Adipose tissue (tissue), 3 donors: ENCODE measurements around the gene OXNAD1. TPM values are rescaled to one million over a fixed set of nuclear protein-coding genes. Genes with fewer than 3 reads are reported as not detected.
A peak's percentile ranks its signal among the peaks of the same experiment; 100 is the strongest.

Experiments
- H3K27ac ChIP-seq: one replicate; pipeline ENCODE4 v1.5.1; 2013; ENCODE audit warnings: low read depth, low read length
- WGBS, 3 donors: extraction: QIAGEN DNeasy Blood & Tissue Kit; methylation state at CpG; one replicate each; pipeline ENCODE4 v1.1.7; 2013; 5-methylcytosine and 5-hydroxymethylcytosine counted together
- polyA plus RNA-seq, 3 donors: library from polyadenylated mRNA; stranded (reverse); fragments of 200-250 nt; gene quantifications; one replicate each; pipeline ENCODE4 v1.2.3, GENCODE V29; 2013
- donor health status: healthy with polysubstance abuse.
- donor health status: Bipolar disorder and iron deficiency.
- donor health status: healthy.

OXNAD1 gene
- polyA plus RNA-seq, 3 donors: 3.8 to 8.6 (median 5.1) TPM

DNA sequence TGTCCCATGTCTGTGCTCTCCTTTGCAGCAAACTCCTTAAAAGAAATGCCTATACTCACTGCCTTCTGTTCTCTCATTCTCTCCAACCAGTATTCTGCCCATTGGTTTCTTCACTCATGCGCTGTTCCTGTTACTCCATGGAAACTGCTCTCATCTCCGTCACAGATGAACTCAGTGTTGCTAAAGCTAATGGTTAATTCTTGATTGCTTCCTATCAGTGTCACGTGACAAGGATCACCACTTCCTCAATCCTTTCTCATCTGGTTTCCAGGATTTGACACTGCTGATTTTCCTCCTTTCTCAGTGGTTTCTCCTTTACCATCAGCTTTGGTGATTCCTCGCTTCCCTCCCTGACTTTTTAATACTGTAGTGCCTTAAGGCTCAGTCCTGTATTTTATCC lies 2.8 kb upstream of the OXNAD1 start:
- no peak overlapping the region for H3K27ac ChIP-seq
- 62 to 75% (median 64%) methylated on average over 4 of the region's 4 CpGs for WGBS, 3 donors

DNA sequence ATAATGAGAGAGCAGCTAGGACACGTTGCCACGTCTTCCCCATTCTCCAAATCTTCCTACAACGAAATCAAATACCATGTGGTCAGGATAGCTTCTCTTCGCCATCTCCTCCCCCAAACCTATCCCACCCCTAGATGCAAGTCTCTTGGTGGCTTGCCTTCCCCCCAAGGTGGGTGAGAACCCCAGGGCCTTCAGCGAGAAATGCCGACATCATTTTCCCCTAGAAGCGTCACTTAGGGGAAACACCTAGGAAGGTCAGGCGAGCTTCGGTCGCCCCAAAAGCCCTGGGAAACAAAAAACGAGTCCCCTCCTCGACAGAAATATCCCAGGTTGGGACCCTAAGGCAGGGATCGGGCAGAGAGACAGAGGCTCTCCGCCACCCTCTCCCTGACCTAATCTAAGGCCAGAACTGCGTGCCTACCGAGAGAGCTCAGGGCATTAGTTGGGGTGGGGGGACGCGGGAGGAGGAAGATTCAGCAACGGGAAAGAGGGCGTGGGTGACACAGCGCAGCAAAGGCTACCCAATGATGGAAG lies 771 bp upstream of the OXNAD1 start:
- 0 to 1% (median 1%) methylated on average over 21 of the region's 21 CpGs for WGBS, 3 donors
- peak overlapping the region; percentile 68 for H3K27ac ChIP-seq

DNA sequence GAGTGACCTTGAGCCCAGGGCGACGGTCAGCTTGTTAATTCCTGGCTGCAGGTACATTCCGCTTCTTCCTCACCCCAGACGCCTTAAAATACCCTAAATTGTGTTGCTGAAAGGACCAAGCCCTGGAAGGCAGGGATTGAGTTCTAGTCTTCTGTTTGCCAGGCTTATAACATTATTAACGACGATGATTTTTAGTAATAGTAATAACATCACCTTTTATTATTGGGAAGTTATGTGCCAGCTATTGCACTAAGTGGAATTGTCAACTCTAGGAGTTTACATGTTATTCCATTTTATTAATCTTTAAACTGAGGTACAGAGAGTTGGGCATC lies 409 bp downstream of the OXNAD1 start:
- WGBS, 3 donors: 0 to 2% (median 1%) methylated on average over 6 of the region's 6 CpGs
- peak overlapping the region; percentile 84 for H3K27ac ChIP-seq

DNA sequence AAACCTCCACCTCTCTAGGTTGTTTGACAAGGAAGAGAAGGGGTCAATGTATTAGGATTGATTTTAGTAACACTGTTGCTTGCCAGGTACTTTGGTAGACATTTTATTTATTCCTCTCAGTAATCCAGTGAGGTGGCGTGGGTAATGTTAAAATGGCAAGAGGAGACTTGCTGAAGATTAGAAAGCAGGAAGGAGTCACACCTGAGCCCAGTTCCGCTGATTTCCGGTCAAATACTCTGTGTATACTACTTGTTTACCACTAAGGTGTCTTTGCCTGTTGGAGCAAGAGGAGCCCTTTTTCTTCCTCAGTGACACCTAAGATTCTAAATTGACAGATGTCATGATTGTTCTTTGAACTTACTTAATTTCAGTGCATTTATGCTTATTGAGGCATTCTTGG lies 1.7 kb downstream of the OXNAD1 start:
- 60 to 86% (median 76%) methylated on average over 3 of the region's 3 CpGs for WGBS, 3 donors
- H3K27ac ChIP-seq: no peak overlapping the region

DNA sequence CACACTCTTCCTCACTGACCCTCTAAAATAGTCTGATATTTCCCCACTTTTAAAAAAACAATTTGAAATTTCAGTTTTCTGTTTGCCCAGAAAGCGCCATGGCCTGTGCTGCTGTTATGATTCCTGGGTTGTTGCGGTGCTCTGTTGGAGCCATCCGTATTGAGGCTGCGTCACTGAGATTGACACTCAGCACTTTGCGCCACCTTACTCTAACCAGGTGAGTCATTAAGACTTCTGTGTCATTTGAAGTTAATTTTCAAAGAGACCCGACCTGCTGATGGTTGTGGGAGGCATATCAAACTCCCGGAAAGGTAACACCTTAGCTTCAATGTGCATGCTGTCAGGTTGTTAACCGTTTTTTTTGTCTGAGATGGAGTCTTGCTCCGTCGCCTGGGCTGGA lies 5.8 kb downstream of the OXNAD1 start:
- WGBS, 3 donors: 94 to 99% (median 95%) methylated on average over 10 of the region's 10 CpGs
- H3K27ac ChIP-seq: no peak overlapping the region

DNA sequence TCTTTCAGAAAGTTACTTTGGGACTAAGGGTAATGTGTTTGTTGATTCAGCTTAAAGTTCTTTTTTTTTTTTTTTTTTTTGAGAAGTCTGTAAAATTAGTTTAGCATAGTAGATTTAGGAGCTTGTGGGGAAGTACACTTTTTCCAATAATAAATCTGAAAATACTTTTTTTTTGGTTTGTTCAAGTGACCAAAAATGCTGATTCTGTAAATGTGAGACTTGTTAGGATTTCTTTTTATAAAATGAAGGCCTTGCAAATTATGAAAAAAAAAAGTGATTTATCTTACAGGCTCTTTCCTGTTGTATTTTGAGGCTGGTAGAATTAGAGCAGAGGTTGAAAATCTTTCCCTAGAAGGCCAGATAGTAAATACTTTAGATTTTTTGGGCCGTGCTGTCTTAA lies 7.6 kb downstream of the OXNAD1 start:
- H3K27ac ChIP-seq: no peak overlapping the region
- WGBS, 3 donors: 72 to 89% (median 77%) methylated on average over 1 of the region's 1 CpG

DNA sequence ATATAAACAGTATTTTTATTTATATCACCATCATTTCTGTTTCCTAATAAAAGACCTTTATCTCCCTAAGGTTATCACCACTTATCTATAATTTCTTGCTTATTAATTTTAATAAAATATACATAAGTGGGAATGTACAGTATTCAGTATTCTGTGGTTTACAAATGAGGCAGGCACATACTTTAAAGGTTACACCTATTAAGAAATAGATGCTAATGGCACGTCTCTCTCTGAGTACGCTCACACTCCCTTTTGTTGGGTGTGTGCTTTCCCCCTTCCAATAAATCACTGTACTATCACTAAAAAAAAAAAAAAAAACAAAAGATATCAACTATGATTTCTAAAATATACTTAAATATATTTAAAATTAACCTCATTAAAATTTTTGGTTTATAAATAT lies 8.9 kb downstream of the OXNAD1 start:
- H3K27ac ChIP-seq: no peak overlapping the region
- WGBS, 3 donors: 94 to 98% (median 97%) methylated on average over 2 of the region's 2 CpGs

DNA sequence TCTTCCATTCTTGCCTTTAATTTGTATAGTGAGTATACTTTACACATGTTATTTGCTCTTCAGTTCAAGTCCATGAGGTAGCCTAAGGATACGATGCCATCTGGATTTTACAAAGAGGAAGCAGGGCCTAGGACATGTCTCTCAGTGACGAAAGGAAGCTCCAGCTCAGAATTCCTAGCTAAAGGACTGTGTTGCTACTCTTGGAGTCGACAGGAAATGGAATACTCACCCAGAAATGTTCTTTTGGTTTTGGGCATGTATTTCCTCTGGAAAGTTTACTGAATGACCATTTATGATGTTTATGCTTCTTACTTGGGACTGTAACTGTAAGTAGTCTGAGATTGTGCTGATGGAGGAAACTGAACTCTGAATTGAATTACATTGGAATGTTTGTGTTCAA lies 12.5 kb downstream of the OXNAD1 start:
- H3K27ac ChIP-seq: no peak overlapping the region
- 70 to 87% (median 70%) methylated on average over 3 of the region's 3 CpGs for WGBS, 3 donors

DNA sequence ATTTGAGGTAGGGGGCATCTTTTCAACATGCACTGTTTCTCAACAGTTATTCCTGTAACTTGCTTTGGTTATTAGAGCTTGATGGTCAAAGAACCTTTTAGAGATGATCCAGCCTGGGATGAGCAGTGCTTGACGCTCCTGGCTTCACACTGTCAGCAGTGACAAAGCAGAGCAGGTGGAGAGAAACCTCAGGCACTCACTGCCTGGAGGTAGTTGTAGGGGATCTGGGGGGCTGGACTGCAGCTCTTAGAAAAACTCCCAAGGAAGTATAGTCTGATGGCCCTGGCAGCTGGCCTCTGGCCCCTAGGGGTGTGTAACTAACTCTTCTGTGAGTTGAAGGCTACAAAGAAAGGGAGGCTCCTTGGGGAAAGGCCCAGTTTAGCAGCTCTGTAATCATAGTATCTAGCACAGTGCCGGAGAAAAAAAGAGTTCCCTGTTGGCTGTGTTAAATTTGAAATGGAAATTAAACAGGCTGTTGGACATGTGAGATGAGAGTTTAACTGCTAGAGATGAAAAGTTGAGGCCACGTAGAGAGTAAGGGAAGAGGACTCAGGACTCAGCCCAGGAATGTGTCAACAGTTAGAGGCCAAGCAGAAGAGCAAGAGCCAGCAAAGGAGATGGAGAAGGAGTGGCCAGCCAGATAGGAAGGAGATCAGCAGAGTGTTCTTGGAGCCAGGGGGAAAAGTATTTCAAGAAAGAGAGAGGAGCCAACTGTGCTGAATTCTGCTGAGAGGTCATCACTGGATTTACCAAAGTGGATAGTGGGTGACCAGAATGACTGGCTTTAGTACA lies 14.2 kb downstream of the OXNAD1 start:
- WGBS, 3 donors: 74 to 91% (median 75%) methylated on average over 3 of the region's 3 CpGs
- no peak overlapping the region for H3K27ac ChIP-seq

DNA sequence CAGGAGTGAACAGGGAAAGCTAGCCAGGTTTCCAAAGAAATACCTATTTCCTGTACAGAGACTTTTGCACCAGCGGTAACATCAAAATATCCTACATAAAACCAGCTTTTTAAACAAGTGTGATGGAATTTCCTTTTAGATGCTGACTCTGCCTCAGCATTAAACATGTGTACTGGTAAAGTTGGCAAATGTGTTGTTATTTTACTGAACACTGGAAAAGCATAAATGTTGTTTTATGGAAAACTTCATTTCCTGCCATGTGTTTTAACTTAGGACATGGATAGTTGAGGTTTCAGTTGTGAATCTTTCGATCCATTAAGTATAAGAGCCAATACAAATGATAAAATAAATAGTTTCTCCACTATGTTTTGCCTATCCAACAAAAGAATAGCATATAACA lies 15.7 kb downstream of the OXNAD1 start:
- H3K27ac ChIP-seq: no peak overlapping the region
- WGBS, 3 donors: 86 to 92% (median 90%) methylated on average over 2 of the region's 2 CpGs

DNA sequence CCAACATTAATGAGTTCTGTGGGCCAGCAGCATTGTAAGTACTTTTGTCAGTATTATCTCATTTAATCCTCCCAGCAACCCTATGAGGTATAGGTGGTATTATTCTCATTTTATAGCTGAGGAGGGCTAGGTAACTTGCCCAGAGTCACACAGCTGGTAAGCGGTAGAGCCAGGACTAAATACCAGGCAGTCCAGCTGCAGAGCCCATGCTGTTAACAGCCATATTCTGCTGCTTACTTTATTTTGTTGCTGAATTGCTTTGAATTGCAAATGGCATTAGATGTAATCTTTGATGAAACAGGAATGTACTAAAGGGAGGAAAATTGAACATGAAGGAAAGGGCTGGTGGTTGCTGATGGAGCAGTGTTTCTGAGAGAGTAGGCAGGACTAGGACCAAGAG lies 19.6 kb downstream of the OXNAD1 start:
- no peak overlapping the region for H3K27ac ChIP-seq
- 96 to 99% (median 96%) methylated on average over 1 of the region's 1 CpG for WGBS, 3 donors

DNA sequence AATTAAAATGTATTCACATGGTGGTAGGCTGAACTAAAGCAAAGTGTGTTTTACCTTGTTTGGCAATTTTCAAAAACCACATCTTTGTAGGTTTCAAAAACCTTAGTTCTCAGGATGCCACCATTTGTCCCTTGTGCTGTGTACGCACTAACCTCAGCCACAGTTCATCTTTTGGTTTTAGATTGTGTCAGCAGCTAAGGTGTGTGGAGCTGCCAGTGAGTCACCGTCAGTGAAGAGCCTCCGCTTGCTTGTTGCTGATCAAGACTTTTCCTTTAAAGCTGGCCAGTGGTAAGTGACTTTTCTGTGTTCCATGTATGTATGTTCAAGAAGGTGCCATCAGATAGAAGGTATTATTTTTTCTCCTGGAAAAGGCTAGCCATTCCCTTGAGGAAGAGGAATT lies 21.1 kb downstream of the OXNAD1 start:
- H3K27ac ChIP-seq: no peak overlapping the region
- WGBS, 3 donors: 78 to 92% (median 85%) methylated on average over 3 of the region's 3 CpGs

DNA sequence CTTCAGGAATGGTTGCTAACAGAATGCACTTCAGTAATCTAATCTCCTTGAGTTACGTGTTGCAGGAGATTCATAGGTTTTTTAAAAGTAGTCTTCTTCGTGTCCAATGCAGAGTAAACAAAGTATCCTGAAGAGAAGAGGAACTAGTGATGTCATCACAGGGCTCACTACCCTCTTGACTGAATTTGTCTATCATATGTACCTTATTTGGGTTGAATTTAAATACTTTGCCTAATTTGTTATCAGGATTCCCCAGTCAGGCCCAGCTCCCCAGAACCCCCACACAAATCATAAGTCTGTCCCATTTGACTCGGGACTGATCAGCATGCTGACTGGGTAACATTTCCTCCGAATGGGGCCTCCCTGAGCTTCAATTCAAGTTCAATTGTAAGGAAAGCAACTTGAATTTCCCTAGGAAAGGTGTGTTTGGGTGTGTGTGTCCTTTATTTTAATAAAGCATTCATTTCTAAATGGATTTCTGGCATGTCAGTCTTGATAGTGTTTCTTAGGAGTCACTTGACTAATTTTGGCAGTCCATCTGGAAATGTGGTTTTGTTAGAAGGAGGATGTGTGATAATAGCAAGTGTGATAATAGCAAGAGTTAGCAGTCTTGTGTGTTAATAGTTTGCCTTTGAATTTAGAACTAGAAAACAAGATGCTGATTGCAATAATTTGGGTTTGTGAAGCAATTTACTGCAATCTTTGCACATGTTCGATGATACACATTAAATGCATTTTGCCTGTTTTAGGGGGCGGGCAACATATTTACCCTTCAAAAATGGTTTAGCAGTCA lies 21.9 kb downstream of the OXNAD1 start:
- no peak overlapping the region for H3K27ac ChIP-seq
- 42 to 76% (median 53%) methylated on average over 6 of the region's 6 CpGs for WGBS, 3 donors

DNA sequence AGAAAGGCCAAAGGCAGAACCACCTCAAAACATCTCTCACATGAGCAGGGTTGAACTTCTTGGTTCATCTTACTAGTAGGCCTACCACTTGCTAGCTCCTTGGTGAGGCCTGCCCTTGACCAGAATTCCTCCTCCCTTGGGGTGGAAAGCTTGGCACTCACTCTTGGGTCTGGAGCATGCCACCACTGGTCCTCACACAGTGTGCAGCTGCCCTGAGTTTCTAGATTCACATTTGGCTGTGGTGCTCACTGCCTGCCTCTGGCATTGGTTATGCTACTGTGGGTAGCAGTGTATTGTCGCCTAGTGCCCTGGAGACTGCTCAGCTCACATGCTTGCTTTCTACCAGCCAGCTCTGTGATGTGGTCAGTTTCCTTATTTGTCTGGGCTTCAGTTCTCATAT lies 23.7 kb downstream of the OXNAD1 start:
- no peak overlapping the region for H3K27ac ChIP-seq
- 72 to 90% (median 84%) methylated on average over 1 of the region's 1 CpG for WGBS, 3 donors

DNA sequence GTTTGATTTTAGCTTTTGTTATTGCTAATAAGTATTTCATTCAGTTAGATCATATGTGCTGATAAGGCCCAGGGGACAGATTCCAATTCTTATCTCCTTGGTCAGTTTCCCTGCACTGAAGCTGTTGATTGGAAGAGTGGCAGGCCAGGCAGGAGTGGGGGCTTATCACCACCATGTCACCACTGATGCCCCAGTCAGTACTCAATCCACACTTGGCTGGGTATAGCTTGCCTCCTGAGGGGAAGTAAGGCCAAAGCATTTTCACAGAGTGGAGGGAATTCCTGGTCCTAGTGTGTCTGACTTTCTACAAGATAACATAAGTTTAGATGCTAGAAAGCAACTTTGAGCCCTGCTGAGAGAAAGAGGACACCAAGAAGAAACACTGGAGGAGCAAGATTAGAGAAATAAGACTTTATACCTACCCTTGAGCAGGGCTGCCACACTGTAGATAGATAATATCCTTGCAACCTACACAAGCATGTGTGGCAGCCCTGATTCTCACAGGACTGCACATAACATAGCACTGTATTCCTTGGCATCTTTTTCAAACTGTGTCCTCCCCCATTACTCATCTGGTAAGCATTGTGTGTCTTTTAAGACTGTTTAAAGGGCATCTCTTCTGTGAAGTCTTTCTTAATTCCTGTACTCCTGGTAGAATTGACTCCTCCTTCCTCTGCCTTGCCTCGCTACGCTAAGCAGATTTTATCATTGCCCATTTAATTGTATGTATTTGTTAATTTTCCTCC lies 24.3 kb downstream of the OXNAD1 start:
- no peak overlapping the region for H3K27ac ChIP-seq
- 74 to 90% (median 83%) methylated on average over 2 of the region's 2 CpGs for WGBS, 3 donors

DNA sequence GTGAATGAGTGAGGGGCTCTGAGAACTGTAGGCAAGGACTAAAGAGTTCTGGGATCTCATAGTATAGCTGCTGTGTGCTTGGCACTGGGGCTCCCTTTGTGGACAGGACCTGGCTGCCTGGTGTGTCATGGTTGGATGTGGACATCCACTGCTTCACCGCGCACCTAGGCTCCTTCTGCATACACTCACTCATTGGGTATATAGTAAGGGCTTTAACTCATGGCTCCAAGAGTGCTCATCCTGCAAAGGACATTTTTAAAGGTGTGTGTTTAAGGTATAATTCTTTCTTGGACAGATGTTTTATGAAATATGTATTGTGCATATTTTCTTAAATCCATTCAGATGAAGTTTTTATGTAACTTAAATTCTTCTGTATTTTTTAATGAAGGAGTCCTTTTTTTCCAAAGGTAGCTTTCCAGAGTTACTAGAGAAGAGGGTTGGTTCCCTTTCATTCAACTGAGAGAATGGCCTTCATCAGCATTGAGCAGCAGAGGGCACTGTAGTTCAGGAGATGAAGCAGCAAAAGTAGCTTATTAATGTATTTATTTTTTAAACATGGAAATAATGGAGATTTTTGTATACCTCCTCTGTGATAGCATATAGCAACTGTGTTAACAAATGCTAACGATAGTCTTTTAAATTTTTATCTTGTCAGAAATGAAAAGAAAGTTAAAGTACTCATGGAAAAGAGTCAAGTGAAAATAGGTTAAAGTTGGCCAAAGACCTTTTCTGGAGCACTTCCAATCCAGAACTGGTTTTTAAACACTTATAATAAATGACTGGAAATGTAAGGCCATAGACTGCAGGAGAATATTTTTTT lies 25.2 kb downstream of the OXNAD1 start:
- WGBS, 3 donors: 48 to 58% (median 55%) methylated on average over 3 of the region's 3 CpGs
- no peak overlapping the region for H3K27ac ChIP-seq

DNA sequence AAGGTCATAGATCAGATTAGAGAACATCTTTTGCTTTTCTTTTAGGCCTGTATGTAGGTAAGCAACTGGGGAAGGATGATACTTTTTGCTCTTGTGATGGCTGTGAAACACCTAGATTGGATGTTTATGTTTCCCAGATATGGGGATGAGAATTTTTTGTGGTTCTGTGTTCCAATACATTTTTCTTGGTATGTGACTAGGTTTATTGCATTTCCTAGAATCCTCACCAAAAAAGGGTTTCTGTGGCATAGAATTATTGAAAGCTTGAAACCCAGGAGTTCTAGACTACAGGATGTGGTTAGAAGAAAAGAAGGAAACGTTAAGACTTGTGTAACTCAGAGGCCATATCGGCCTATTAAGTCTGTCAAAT lies 25.8 kb downstream of the OXNAD1 start:
- no peak overlapping the region for H3K27ac ChIP-seq
- WGBS, 3 donors: 21 to 64% (median 21%) methylated on average over 2 of the region's 2 CpGs

DNA sequence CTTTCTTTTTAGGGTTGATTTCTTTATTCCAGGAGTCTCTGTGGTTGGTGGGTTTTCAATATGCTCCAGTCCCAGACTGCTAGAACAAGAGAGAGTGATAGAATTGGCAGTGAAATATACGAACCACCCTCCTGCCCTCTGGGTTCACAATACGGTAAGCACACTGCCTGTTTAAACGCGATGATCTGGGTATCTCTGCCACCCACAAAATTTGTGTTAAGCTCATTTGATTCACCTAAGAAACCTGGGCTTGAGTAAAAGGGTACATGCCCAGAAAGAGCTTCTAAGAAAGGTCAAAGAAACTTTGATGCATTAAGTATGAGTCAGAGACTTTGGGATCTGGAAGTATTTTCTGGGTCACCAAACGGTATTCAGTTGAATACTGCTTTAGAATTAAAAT lies 29.8 kb downstream of the OXNAD1 start:
- H3K27ac ChIP-seq: no peak overlapping the region
- 91 to 96% (median 94%) methylated on average over 5 of the region's 5 CpGs for WGBS, 3 donors
